ENCODE measurements around the gene ZBTB2. TPM values are rescaled to one million over a fixed set of nuclear protein-coding genes. Genes with fewer than 3 reads are reported as not detected.

The ZBTB2 gene
- total and polyA plus RNA-seq, 2 donors (not counting 3 experiments of a cell fraction or from before 2014, with no cell fraction given), result 11.8 to 13.1 TPM

DNA sequence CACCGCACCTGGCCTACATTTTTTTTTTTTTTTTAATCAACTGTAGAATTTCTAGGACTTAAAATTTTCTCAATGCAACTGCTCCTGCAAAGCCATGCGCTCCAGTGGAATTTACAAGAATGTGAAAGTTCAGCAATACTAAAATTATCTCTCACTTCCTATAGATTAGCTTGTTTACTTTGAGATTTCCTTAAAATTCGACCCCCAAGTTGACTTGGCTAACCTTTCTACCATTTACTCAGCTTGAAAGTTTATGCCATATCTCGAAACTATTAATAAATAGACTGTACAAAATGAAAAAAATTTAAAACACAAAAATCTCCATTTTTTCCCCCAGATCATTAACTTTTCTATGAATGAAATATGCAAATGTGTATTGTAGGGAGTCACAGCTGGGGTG is 64.3 kb downstream of the ZBTB2 start:
- Histone ChIP-seq H3K79me2 (ENCODE audit: control insufficient read depth, insufficient read depth, low read length) (peaks cover 72% of the 10 kb centered on the region), H4K20me1 (replicated peaks; ENCODE audit: control insufficient read depth, extremely low read depth, insufficient read depth, low read length) (no peaks in the 10 kb centered on the region), H3K9ac (replicated peaks; ENCODE audit: extremely low read depth, insufficient read depth, low read length) (peak overlapping the region; percentile 97), H3K9me1 (replicated peaks; ENCODE audit: control insufficient read depth, extremely low read depth, insufficient read depth, low read length) (no peaks in the 10 kb centered on the region), H3K4me3 (replicated peaks in 1 of 3; ENCODE audit: insufficient read depth in 1 of 3, low read depth in 1 of 3, low read length in 3 of 3) (peak overlapping the region in 2 of 3 experiments; percentile 6 to 72), H3K9me3 (replicated peaks; ENCODE audit: control insufficient read depth, insufficient read depth, low read length) (no peaks in the 10 kb centered on the region), H3K27ac (ENCODE audit: insufficient read depth, low read depth, low read length) (peak overlapping the region; percentile 28), H2AFZ (ENCODE audit: low read depth, low read length) (no peak overlapping the region), H3K27me3 (ENCODE audit: control insufficient read depth in 2 of 2, insufficient read depth in 2 of 2, low read length in 2 of 2) (no peaks in the 10 kb centered on the region), H3K4me1 (ENCODE audit: control insufficient read depth, extremely low read depth, insufficient read depth, low read length) (peaks cover 26% of the 10 kb centered on the region), H3K4me2 (ENCODE audit: insufficient read depth, low read length) (peak overlapping the region; percentile 96), H3K36me3 (ENCODE audit: control insufficient read depth in 2 of 2, extremely low read depth in 1 of 2, insufficient read depth in 2 of 2, low read length in 2 of 2) (peaks cover 0 to 3% of the 10 kb centered on the region in 2 experiments)
- no peak for DNase-seq (ENCODE audit: low read depth, low spot score)
- no peak for TF ChIP-seq POLR2A (IDR thresholded peaks at IDR 0.05; ENCODE audit: low read depth, low read length)
- TF ChIP-seq POLR2AphosphoS5 (IDR thresholded peaks at IDR 0.05; ENCODE audit: insufficient read depth, low read depth, low read length), result no peak
- intact Hi-C loops (cut with micrococcal nuclease), result no loop called here
- dilution Hi-C loops (cut with MboI; ENCODE audit: extremely low pct_ligation_motif_present, low sequenced_read_pairs), result no loop called here
- no TSS peak for BruUV-seq (replicated peaks)
- FAIRE-seq, result no peak
- CTCF ChIA-PET, result interaction anchor here (2.3 to 9.2 kb wide), 5 partner anchors 8 to 437 kb away, joined by 8 to 284 read pairs (median 73); no protein-coding TSS in a partner anchor
- POLR2A ChIA-PET, result interaction anchor here (0.7 kb wide), 1 partner anchor 286 kb away, joined by 10 read pairs; no protein-coding TSS in a partner anchor

DNA sequence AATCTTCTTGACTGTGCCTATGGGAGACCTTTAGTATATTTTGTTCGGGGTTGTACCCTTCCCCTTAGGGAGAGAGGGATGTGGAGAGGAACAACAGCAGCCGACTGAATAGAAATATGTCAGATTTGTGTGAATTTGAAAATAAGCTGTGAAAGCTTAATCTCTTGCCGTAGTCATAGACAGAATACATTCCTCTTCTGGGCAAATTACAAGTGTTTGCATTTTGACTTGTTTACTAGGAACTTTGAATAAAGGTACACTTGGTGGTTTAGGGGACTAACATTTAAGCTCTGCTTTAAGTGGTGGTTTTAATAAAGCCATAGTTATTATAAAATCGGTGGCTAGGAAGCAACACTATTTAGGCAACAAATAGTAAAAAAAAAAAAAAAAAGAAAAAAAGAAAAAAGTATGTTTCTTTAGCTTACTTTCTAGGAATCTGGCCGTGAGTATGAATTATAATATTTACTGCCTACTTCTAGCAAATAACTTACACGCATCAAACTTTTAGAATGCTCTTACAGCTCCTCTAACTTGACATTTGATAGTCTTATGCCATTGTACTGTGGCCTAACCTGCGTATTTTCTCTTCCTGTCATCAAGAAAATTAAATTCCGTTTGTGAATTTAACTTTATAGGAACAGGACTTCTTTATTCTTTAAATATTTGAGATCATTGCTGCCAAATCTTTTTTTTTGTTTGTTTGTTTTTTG is 65.1 kb downstream of the ZBTB2 start:
- no peak overlapping the region for H2AFZ ChIP-seq (ENCODE audit: low read depth, low read length)
- peaks cover 0 to 3% of the 10 kb centered on the region in 2 experiments for H3K36me3 ChIP-seq (ENCODE audit: control insufficient read depth in 2 of 2, extremely low read depth in 1 of 2, insufficient read depth in 2 of 2, low read length in 2 of 2)
- peak overlapping the region; percentile 25 to 93 (median 55) for H3K4me3 ChIP-seq (replicated peaks in 1 of 3; ENCODE audit: insufficient read depth in 1 of 3, low read depth in 1 of 3, low read length in 3 of 3)
- intact Hi-C loops (cut with micrococcal nuclease) (no loop called here), dilution Hi-C loops (cut with MboI; ENCODE audit: extremely low pct_ligation_motif_present, low sequenced_read_pairs) (no loop called here)
- peak overlapping the region; percentile 97 for H3K9ac ChIP-seq (replicated peaks; ENCODE audit: extremely low read depth, insufficient read depth, low read length)
- peaks cover 26% of the 10 kb centered on the region for H3K4me1 ChIP-seq (ENCODE audit: control insufficient read depth, extremely low read depth, insufficient read depth, low read length)
- H3K27ac ChIP-seq (ENCODE audit: insufficient read depth, low read depth, low read length), result peak overlapping the region; percentile 80
- H3K9me3 ChIP-seq (replicated peaks; ENCODE audit: control insufficient read depth, insufficient read depth, low read length), result no peaks in the 10 kb centered on the region
- H4K20me1 ChIP-seq (replicated peaks; ENCODE audit: control insufficient read depth, extremely low read depth, insufficient read depth, low read length), result no peaks in the 10 kb centered on the region
- H3K79me2 ChIP-seq (ENCODE audit: control insufficient read depth, insufficient read depth, low read length), result peaks cover 68% of the 10 kb centered on the region
- FAIRE-seq (no peak), DNase-seq (ENCODE audit: low read depth, low spot score) (peak; percentile 52)
- ChIA-PET CTCF (interaction anchor here (0.6 to 9.2 kb wide), 15 partner anchors 9 to 509 kb away, joined by 3 to 284 read pairs (median 8); partner anchors contain the start of gene AKAP12), POLR2A (interaction anchor here (0.5 to 1.6 kb wide), 4 partner anchors 86 to 460 kb away, joined by 3 to 12 read pairs (median 3); no protein-coding TSS in a partner anchor)
- TF ChIP-seq, protein P1, sequence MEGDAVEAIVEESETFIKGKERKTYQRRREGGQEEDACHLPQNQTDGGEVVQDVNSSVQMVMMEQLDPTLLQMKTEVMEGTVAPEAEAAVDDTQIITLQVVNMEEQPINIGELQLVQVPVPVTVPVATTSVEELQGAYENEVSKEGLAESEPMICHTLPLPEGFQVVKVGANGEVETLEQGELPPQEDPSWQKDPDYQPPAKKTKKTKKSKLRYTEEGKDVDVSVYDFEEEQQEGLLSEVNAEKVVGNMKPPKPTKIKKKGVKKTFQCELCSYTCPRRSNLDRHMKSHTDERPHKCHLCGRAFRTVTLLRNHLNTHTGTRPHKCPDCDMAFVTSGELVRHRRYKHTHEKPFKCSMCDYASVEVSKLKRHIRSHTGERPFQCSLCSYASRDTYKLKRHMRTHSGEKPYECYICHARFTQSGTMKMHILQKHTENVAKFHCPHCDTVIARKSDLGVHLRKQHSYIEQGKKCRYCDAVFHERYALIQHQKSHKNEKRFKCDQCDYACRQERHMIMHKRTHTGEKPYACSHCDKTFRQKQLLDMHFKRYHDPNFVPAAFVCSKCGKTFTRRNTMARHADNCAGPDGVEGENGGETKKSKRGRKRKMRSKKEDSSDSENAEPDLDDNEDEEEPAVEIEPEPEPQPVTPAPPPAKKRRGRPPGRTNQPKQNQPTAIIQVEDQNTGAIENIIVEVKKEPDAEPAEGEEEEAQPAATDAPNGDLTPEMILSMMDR (IDR thresholded peaks at IDR 0.05; ENCODE audit: extremely low read depth in 1 of 2, insufficient read depth in 1 of 2, low read depth in 1 of 2, low read length in 2 of 2), result no peak
- TF ChIP-seq FOS (IDR thresholded peaks at IDR 0.05; ENCODE audit: borderline replicate concordance, insufficient read depth, low read length) (no peak), MYC (IDR thresholded peaks at IDR 0.05; ENCODE audit: low read depth, low read length) (no peak), POLR2AphosphoS5 (IDR thresholded peaks at IDR 0.05; ENCODE audit: insufficient read depth, low read depth, low read length) (no peak)
- H3K27me3 ChIP-seq (ENCODE audit: control insufficient read depth in 2 of 2, insufficient read depth in 2 of 2, low read length in 2 of 2), result no peaks in the 10 kb centered on the region
- no peaks in the 10 kb centered on the region for H3K9me1 ChIP-seq (replicated peaks; ENCODE audit: control insufficient read depth, extremely low read depth, insufficient read depth, low read length)
- BruUV-seq (replicated peaks), result TSS peak; percentile 60
- H3K4me2 ChIP-seq (ENCODE audit: insufficient read depth, low read length), result peak overlapping the region; percentile 96
